Stimulated activated CD4-positive, alpha-beta T cell treated with anti-CD3 and anti-CD28 coated beads, Interleukin-12 subunit alpha, Interleukin-12 subunit beta, amount 100 ng/mL, for 4 hours (primary cell): ENCODE measurements around the gene AFAP1.

Experiments used
- DNase-seq: peaks from one replicate; pipeline ENCODE4 v3.0.0-alpha.2; 2020

Gene AFAP1

GRCh38 chr4:7939377-7940108 is at the start of gene AFAP1:
TSS of gene AFAP1 (minus strand) at chr4:7939861. CDS start at chr4:7872078, 67,783 bp downstream.
- peak; percentile 90 for DNase-seq

- DNase-seq, result no peak
Observed at GRCh38 chr4:7988437-7988836, 48.8 kb upstream of the AFAP1 start.

GRCh38 chr4:7987148-7987989 is 47.7 kb upstream of the AFAP1 start:
- peak; percentile 72 for DNase-seq

- no peak for DNase-seq
Observed at GRCh38 chr4:7985891-7986441, 46.3 kb upstream of the AFAP1 start.

- DNase-seq, result no peak
Observed at GRCh38 chr4:7985072-7985471, 45.4 kb upstream of the AFAP1 start.

- no peak for DNase-seq
Observed at GRCh38 chr4:7984286-7984925, 44.7 kb upstream of the AFAP1 start.

- DNase-seq, result no peak
Observed at GRCh38 chr4:7983296-7983695, 43.6 kb upstream of the AFAP1 start.

GRCh38 chr4:7981738-7982394 is 42.2 kb upstream of the AFAP1 start:
- DNase-seq, result no peak

GRCh38 chr4:7980036-7980435 is 40.4 kb upstream of the AFAP1 start:
- DNase-seq, result no peak

GRCh38 chr4:7979652-7979968 is 39.9 kb upstream of the AFAP1 start:
- no peak for DNase-seq

- DNase-seq, result no peak
Observed at GRCh38 chr4:7978907-7979651, 39.4 kb upstream of the AFAP1 start.

GRCh38 chr4:7978489-7978888 is 38.8 kb upstream of the AFAP1 start:
- no peak for DNase-seq

- no peak for DNase-seq
Observed at GRCh38 chr4:7976634-7977033, 37.0 kb upstream of the AFAP1 start.

- no peak for DNase-seq
Observed at GRCh38 chr4:7976025-7976424, 36.4 kb upstream of the AFAP1 start.

- no peak for DNase-seq
Observed at GRCh38 chr4:7974425-7974824, 34.8 kb upstream of the AFAP1 start.

GRCh38 chr4:7973545-7973981 is 33.9 kb upstream of the AFAP1 start:
- no peak for DNase-seq

GRCh38 chr4:7971881-7972500 is 32.3 kb upstream of the AFAP1 start:
- no peak for DNase-seq

GRCh38 chr4:7971159-7971631 is 31.5 kb upstream of the AFAP1 start:
- no peak for DNase-seq

GRCh38 chr4:7970361-7970946 is 30.8 kb upstream of the AFAP1 start:
- no peak for DNase-seq

- no peak for DNase-seq
Observed at GRCh38 chr4:7968262-7968896, 28.7 kb upstream of the AFAP1 start.
